Body of pancreas (tissue), 4 donors: ENCODE data around the gene PRSS16.

ENCODE experiments used
- CTCF ChIP-seq, 7 experiments: fragments of 450-650 bp in 4 of 7; fragments of 200-600 bp in 3 of 7; sonication (generic) in 3 of 7; IDR thresholded peaks; one replicate each; pipeline ENCODE4 v1.5.1; 2016 to 2019; ENCODE audit warnings: antibody characterized with exemption in 7 of 7
- POLR2A ChIP-seq, 3 donors: fragments of 450-650 bp; IDR thresholded peaks; one replicate each; pipeline ENCODE4 v1.6.1; 2016; ENCODE audit warnings: antibody characterized with exemption in 3 of 3, mild to moderate bottlenecking in 2 of 3

GRCh38 chr6:27275025-27275956 lies 27.8 kb downstream of the PRSS16 start:
- TF ChIP-seq POLR2A (IDR thresholded peaks at IDR 0.05) (no peak), CTCF (IDR thresholded peaks at IDR 0.05) (no peak)
